ENCODE measurements around the gene NID1. TPM values are rescaled to one million over a fixed set of nuclear protein-coding genes. Genes with fewer than 3 reads are reported as not detected.

The NID1 gene
- total and polyA plus RNA-seq, 4 donors = 15.4 to 151 (median 45.1) TPM

DNA sequence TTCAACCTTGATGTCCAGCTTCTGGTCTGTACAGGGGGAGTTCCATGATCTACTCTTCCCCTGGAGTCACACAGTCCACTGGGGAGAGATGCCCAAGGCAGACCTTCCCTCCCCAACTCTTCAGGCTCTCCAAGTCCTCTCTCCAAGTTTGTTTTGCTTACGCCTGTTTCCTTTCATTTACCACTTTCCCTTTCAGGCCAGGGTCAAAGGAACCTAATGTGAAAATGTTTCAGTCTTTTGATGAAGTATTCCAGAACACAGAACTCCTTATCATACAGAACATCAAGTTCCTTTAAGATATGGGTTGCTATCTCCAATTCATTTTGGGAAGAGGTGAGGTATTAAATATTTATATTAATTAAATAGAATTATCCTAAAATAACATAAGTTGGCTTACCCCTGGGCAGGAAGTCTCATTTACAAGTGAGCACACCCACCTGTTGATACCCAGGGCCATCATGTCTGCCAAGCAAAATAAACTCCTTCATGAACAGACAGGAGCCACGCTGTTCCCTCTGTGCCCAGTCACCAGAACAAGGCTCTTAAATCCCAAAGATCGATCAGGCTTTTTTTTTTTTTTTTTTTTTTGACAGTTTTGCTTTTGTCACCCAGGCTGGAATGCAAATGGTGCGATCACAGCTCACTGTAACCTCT is 116.0 kb downstream of the NID1 start:
- no peaks in the 10 kb centered on the region for H3K36me3 ChIP-seq (ENCODE audit: control insufficient read depth in 4 of 4, insufficient read depth in 4 of 4, low read length in 4 of 4)
- ATAC-seq (ENCODE audit: insufficient read depth, low FRiP score) (no peak), DNase-seq (no peak)
- H3K4me3 ChIP-seq = no peak overlapping the region
- no peaks in the 10 kb centered on the region for H3K9me3 ChIP-seq (ENCODE audit: control insufficient read depth in 4 of 4, insufficient read depth in 3 of 4, low read length in 3 of 4)
- H3K4me1 ChIP-seq (ENCODE audit: control insufficient read depth in 5 of 5, insufficient read depth in 5 of 5, low read length in 5 of 5) = peaks cover 0 to 10% (median 0%) of the 10 kb centered on the region in 5 donors
- H3K27me3 ChIP-seq (ENCODE audit: control insufficient read depth in 3 of 3, insufficient read depth in 3 of 3, low read length in 2 of 3) = no peaks in the 10 kb centered on the region
- WGBS, 2 donors = 78 to 88% methylated on average over 4 of the region's 4 CpGs
- no peak overlapping the region for H3K27ac ChIP-seq (ENCODE audit: low read depth in 1 of 2, low read length in 1 of 2)
- no peak overlapping the region for H3K9ac ChIP-seq (ENCODE audit: insufficient read depth in 1 of 2, low read length in 2 of 2)
- TF ChIP-seq, protein P1, sequence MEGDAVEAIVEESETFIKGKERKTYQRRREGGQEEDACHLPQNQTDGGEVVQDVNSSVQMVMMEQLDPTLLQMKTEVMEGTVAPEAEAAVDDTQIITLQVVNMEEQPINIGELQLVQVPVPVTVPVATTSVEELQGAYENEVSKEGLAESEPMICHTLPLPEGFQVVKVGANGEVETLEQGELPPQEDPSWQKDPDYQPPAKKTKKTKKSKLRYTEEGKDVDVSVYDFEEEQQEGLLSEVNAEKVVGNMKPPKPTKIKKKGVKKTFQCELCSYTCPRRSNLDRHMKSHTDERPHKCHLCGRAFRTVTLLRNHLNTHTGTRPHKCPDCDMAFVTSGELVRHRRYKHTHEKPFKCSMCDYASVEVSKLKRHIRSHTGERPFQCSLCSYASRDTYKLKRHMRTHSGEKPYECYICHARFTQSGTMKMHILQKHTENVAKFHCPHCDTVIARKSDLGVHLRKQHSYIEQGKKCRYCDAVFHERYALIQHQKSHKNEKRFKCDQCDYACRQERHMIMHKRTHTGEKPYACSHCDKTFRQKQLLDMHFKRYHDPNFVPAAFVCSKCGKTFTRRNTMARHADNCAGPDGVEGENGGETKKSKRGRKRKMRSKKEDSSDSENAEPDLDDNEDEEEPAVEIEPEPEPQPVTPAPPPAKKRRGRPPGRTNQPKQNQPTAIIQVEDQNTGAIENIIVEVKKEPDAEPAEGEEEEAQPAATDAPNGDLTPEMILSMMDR (IDR thresholded peaks at IDR 0.05; ENCODE audit: control extremely low read depth, extremely low read depth) = no peak

DNA sequence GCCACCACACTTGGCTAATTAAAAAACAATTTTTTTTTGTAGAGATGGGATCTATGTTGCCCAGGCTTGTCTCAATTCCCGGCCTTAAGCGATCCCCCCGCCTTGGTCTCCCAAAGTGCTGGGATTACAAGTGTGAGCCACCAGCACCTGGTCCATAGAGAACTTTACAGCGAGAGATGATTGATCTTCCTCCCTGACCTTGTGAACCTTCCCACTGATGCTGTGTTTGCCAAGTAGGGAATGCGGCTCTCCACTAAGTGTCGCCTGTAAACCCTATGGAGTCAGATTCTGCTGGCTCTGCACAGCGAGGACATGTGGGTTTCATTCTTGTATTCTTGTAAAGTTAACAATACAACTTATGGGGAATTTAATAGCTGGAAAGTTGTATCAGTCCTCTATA is 116.9 kb downstream of the NID1 start:
- Histone ChIP-seq H3K4me1 (ENCODE audit: control insufficient read depth in 5 of 5, insufficient read depth in 5 of 5, low read length in 5 of 5) (peaks cover 0 to 8% (median 0%) of the 10 kb centered on the region in 5 donors), H3K27ac (ENCODE audit: low read depth in 1 of 2, low read length in 1 of 2) (no peak overlapping the region), H3K9ac (ENCODE audit: insufficient read depth in 1 of 2, low read length in 2 of 2) (no peak overlapping the region), H3K4me3 (no peak overlapping the region), H3K36me3 (ENCODE audit: control insufficient read depth in 4 of 4, insufficient read depth in 4 of 4, low read length in 4 of 4) (no peaks in the 10 kb centered on the region), H3K27me3 (ENCODE audit: control insufficient read depth in 3 of 3, insufficient read depth in 3 of 3, low read length in 2 of 3) (no peaks in the 10 kb centered on the region), H3K9me3 (ENCODE audit: control insufficient read depth in 4 of 4, insufficient read depth in 3 of 4, low read length in 3 of 4) (no peaks in the 10 kb centered on the region)
- TF ChIP-seq, protein P1 (IDR thresholded peaks at IDR 0.05; ENCODE audit: control extremely low read depth, extremely low read depth) = no peak
- no peak for ATAC-seq (ENCODE audit: insufficient read depth, low FRiP score)
- DNase-seq = no peak
- WGBS, 2 donors = 89 to 94% methylated on average over 7 of the region's 7 CpGs

DNA sequence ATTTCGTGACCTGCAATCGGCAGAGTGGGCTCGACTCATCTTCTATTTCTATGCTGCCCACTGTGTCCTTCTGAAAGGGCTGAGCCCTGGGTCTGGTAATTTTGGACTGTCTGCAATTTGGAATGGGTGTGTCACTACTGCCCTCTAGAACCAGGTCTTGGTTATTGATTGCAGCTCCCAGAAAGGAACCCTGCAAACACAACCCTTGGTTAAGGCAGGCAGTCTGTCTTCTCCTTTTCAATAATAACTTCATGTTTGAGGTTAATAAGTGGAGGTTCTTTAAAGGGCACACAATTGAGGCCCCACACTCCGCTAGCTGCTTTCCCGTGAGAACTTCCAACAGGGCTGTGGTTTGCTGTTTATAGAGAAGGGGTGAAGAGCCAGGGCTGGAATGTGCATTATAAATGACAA is 118.3 kb downstream of the NID1 start:
- H3K27me3 ChIP-seq (ENCODE audit: control insufficient read depth in 3 of 3, insufficient read depth in 3 of 3, low read length in 2 of 3) = no peaks in the 10 kb centered on the region
- peak; percentile 53 for ATAC-seq (ENCODE audit: insufficient read depth, low FRiP score)
- H3K36me3 ChIP-seq (ENCODE audit: control insufficient read depth in 4 of 4, insufficient read depth in 4 of 4, low read length in 4 of 4) = no peaks in the 10 kb centered on the region
- peak overlapping the region in 1 of 2 donors; percentile 67 for H3K27ac ChIP-seq (ENCODE audit: low read depth in 1 of 2, low read length in 1 of 2)
- H3K9me3 ChIP-seq (ENCODE audit: control insufficient read depth in 4 of 4, insufficient read depth in 3 of 4, low read length in 3 of 4) = no peaks in the 10 kb centered on the region
- 28 to 62% methylated on average over 5 of the region's 5 CpGs for WGBS, 2 donors
- no peak overlapping the region for H3K9ac ChIP-seq (ENCODE audit: insufficient read depth in 1 of 2, low read length in 2 of 2)
- TF ChIP-seq, protein P1 (IDR thresholded peaks at IDR 0.05; ENCODE audit: control extremely low read depth, extremely low read depth) = no peak
- no peak overlapping the region for H3K4me3 ChIP-seq
- no peak for DNase-seq
- peaks cover 0 to 8% (median 0%) of the 10 kb centered on the region in 5 donors for H3K4me1 ChIP-seq (ENCODE audit: control insufficient read depth in 5 of 5, insufficient read depth in 5 of 5, low read length in 5 of 5)

All from lung (tissue), 12 donors.